Measurements from ENCODE around the gene IMPG1.

The IMPG1 gene

DNA sequence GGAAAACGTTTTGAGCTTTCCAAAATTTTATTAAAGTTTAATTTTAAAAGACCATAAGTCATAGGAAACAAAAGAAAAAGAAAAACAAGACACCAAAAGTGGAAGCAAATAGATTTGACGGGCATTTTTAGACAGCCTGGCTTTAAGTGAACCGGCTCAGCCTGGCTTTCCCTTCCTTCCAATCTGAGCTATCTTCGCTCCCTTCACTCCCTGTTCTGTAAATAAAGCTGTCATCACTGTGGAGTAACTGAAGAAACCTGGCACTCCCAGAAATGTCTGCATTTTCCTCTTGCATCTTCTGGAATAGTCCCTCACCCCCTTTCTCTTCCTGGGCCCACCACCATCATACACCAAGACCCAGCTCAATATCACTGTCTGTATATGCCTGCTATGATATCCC lies 131.9 kb downstream of the IMPG1 start:
- DNase-seq (ENCODE audit: insufficient read length, low spot score) (no peak), FAIRE-seq (no peak)
- TF ChIP-seq, protein P1, sequence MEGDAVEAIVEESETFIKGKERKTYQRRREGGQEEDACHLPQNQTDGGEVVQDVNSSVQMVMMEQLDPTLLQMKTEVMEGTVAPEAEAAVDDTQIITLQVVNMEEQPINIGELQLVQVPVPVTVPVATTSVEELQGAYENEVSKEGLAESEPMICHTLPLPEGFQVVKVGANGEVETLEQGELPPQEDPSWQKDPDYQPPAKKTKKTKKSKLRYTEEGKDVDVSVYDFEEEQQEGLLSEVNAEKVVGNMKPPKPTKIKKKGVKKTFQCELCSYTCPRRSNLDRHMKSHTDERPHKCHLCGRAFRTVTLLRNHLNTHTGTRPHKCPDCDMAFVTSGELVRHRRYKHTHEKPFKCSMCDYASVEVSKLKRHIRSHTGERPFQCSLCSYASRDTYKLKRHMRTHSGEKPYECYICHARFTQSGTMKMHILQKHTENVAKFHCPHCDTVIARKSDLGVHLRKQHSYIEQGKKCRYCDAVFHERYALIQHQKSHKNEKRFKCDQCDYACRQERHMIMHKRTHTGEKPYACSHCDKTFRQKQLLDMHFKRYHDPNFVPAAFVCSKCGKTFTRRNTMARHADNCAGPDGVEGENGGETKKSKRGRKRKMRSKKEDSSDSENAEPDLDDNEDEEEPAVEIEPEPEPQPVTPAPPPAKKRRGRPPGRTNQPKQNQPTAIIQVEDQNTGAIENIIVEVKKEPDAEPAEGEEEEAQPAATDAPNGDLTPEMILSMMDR (IDR thresholded peaks at IDR 0.05; ENCODE audit: insufficient read depth, missing control alignments): no peak

DNA sequence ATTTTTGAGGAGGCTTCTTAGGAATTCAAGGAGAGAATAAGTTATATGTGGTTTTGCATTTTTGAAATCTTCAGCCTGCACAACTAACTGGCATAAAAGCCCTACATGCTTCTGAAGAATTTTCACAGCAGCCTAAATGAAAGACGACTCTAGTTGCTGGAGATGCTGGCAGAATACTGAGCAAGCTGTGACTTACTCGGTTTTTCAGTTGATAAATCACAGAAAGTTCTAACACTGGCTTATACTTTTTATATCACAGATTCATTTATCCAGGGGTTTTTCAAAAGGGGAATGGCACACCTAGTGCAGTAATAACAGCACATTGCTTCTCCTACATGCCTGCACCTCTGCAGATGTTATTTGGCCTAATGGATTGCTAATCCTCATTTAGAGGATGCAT lies 134.6 kb downstream of the IMPG1 start:
- TF ChIP-seq, protein P1 (IDR thresholded peaks at IDR 0.05; ENCODE audit: insufficient read depth, missing control alignments): no peak
- FAIRE-seq (no peak), DNase-seq (ENCODE audit: insufficient read length, low spot score) (no peak)

DNA sequence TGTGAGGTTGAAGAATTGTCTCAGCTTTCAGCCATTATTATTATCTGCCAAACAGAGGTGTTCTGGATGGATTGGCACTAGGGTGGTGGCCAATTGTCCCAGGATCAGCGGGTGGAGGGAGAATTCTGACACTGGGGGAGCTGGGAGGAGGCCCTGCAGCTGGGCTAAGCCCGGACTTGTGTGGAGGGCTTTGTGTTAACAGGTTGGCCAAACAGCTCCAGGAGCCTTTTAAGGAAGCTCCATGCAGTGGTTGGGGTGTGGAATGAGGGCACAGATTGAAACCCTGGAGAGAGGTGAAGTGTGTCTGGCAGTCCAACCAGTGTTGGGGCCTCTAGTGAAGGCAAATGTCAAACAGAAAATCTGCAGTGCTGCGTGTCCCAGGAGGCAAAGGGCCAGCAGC lies 135.8 kb downstream of the IMPG1 start:
- TF ChIP-seq, protein P1 (IDR thresholded peaks at IDR 0.05; ENCODE audit: insufficient read depth, missing control alignments): no peak
- no peak for FAIRE-seq
- DNase-seq (ENCODE audit: insufficient read length, low spot score): no peak

DNA sequence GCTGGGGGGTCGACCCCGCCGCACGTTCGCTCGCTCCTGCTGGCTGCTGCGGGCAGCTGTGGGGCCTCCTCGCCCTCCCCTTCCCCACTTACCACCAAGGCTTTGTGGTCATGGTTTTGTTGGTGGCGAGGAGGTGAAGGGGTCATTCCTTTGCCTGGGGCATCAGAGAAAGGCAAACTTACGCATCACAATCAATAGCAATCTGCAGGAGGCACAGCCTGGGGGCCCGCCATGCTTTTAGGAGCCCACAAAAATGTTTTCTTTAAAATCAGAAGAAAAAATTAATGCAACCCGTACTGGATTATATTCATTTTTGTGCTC lies 137.0 kb downstream of the IMPG1 start:
- TF ChIP-seq, protein P1 (IDR thresholded peaks at IDR 0.05; ENCODE audit: insufficient read depth, missing control alignments): no peak
- no peak for DNase-seq (ENCODE audit: insufficient read length, low spot score)
- no peak for FAIRE-seq

DNA sequence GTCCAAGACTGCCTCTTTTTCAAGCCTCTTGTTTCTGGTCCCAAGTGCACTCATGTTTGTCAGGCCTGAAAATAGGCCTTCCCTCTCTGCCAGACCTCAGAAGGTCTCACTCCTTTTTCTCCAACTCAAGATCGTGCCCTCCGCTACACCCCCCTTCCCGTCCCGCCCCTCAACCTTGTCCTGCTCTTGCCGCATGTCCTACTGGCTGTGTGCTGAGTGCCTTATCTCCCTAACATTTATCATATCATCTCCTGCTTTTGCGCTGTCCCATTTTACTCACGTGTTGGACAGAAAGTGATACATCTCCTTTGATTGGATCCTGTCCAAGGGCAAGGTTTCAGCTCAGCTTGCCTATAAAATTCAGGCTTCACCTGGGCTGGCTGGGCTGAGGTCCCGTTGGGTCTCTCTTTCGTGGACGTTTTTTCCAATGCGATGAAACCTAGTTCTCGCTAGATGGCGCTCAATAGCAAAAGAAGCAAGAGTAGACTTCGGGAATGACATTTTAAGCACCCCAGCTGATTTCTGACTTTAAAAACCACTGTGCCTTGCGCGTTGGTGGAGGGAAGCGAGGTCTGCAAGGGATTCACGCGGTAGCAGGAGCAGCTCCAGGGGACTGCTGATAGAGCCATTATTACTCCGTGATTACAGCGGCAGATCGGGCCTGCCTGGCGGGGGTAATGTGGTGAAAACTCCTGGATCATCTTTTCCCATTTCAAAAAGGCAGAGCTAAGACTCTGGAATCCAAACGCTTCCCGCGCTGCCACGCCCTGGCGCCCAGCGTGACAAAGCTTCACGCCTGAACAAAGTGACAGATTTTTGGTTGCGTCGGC lies 137.6 kb downstream of the IMPG1 start:
- TF ChIP-seq, protein P1 (IDR thresholded peaks at IDR 0.05; ENCODE audit: insufficient read depth, missing control alignments): peak; percentile 90
- no peak for FAIRE-seq

DNA sequence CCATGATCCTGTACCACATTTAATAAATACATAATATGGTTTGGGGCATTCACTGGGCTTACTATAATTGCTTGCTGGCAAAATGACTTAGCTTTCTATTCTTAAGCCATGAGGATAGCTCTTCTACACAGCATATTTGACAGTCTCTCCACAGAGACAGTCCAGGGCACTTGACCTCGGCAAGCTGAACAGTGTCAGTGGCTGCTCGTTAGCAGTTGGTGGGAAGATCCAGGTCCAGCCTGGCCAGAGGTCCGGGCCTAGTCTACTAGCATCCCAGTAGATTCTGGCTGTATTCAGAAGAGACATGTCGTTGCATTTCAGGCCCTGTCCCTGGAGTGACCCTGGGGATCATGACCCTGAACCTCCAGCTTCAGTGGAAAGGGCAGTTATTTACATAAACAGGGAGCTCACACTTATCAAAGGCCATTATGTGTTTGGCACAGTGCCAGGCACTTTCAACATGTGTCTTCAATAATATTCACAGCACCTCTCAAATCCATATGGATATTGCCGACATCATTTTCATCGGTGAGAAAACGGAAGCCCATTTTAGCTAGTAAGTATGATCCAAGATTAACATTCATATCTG lies 139.0 kb downstream of the IMPG1 start:
- FAIRE-seq: no peak
- TF ChIP-seq, protein P1 (IDR thresholded peaks at IDR 0.05; ENCODE audit: insufficient read depth, missing control alignments): no peak
- no peak for DNase-seq (ENCODE audit: insufficient read length, low spot score)

More for the DNA sequence above, 137.6 kb downstream of the IMPG1 start:
- DNase-seq (ENCODE audit: insufficient read length, low spot score): peak; percentile 48

DNA sequence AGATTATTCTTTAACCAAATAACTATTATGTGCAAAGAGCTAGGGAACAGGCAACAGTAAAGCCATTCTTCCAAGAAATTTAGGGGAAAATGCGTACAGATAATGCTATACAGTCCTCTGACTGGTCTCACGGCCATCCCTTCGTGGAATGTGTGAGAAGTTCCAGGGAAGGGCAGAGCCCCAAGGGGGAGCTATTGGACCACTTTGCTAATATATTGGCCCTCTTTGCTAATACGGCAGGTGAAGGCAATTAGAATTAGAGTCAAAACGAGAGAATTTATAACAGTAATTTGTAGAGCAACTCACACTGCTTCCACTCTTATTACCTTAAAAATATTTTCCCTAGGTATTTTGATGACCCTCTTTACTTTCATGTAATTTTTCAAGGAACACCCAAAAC lies 140.4 kb downstream of the IMPG1 start:
- DNase-seq (ENCODE audit: insufficient read length, low spot score): no peak
- FAIRE-seq: peak; percentile 74
- TF ChIP-seq, protein P1 (IDR thresholded peaks at IDR 0.05; ENCODE audit: insufficient read depth, missing control alignments): peak; percentile 71
